ENCODE data around the gene C5orf63.
"Not testable (repeated sequence)": the region's sequence is repeated elsewhere in the genome, so short reads cannot be mapped to it uniquely, and the experiment has no call there.

The C5orf63 gene

DNA sequence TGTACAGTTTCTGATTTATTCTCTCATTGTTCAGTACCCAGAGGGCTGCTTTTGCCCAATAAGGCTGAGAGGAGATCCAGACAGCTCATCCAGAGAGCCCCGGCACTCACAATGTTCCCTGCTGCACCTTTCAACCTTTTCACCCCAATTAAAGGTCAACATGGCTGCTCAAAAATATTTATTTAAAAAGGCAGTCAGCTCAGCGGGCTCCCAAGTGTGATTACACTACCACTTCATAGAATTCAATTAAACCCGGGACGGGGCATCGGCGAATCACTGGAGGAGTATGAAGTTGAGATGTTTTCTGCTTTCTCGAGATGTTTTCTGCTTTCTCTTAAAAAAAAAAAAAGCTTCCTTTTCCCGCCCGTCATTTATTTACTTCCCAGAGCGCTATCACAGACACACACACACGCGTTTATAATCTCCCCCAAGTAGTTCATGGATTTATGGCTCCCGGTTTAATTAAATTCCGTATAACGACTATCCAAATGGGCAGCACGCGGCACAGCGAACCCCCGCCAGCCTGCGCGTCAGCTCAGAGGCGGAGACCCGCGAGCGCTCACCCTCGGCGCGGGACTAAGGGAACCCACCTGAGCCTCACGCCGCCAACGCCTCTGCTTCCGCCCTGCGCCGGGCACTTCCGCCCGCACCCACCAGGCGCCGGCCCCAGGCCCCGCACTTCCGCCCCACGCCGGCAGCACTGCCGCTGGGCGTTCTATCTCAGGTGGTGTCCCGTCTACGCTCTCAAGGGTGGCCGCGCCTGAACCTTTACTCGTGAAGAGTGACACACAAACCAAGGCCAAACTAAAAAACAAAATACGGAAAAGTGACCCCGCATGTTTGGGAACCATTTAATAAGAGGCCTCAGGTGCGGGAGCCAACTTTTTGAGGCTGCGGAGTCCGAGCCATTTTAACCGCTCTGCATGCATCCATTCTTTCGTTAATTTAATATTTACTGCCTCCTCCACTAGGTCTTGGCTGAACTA is at the start of gene C5orf63:
C5orf63 (minus strand) TSS at position 642 of the 986 bp plus-strand sequence. CDS start 14,507 bp downstream, outside the sequence.
- FAIRE-seq = peak; percentile 63

DNA sequence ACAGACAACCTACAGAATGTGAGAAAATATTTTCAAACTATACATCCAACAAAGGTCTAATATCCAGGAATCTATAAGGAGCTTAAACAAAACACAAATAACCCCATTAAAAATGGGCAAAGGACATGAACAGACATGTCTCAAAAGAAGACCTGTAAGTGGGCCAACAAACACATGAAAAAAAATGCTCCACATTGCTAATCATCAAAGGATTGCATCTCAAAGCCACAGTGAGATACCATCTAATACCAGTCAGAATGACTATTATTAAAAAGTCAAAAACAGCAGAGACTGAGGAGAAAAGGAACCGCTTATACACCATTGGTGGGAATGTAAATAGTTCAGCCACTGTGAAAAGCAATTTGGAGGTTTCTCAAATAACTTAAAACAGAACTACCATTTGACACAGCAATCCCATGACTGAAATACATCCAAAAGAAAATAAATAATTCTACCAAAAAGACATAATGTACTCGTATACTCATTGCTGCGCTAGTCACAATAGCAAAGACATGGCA is 39.1 kb upstream of the C5orf63 start:
- FAIRE-seq = no peak
- no peak for DNase-seq (ENCODE audit: insufficient read length, low spot score)

More for the DNA sequence above, at the start of gene C5orf63:
- peak; percentile 82 for DNase-seq (ENCODE audit: insufficient read length, low spot score)

DNA sequence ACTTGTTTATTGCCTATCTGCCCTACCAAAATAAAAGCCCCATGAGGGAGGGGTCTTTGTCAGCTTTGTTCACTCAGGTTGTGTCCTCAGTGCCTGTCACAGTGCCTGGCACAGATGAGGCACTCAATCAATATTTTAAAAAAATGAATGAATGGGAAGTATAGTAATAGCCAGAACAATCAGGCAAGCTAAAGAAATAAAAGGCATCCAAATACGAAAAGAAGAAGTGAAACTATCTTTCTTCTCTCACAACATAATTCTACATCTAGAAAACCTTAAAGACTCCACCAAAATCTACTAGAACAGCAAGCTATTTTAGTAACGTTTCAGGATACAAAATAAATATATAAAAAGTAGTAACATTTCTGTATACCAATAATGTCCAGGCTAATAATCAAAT is 37.8 kb upstream of the C5orf63 start:
- FAIRE-seq (peak; percentile 4), DNase-seq (ENCODE audit: insufficient read length, low spot score) (no peak)

DNA sequence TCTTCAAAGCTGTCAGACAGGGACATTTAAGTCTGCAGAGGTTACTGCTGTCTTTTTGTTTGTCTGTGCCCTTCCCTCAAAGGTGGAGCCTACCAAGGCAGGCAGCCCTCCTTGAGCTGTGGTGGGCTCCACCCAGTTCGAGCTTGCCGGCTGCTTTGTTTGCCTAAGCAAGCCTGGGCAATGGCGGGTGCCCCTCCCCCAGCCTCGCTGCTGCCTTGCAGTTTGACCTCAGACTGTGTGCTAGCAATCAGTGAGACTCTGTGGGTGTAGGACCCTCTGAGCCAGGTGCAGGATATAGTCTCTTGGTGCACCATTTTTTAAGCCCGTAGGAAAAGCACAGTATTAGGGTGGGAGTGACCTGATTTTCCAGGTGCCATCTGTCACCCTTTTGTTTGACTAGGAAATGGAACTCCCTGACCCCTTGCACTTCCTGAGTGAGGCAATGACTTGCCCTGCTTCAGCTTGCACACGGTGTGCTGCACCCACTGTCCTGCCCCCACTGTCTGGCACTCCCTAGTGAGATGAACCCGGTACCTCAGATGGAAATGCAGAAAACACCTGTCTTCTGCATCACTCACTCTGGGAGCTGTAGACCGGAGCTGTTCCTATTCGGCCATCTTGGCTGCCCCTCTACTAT is 35.4 kb upstream of the C5orf63 start:
- FAIRE-seq; DNase-seq (ENCODE audit: insufficient read length, low spot score): not testable (repeated sequence)

DNA sequence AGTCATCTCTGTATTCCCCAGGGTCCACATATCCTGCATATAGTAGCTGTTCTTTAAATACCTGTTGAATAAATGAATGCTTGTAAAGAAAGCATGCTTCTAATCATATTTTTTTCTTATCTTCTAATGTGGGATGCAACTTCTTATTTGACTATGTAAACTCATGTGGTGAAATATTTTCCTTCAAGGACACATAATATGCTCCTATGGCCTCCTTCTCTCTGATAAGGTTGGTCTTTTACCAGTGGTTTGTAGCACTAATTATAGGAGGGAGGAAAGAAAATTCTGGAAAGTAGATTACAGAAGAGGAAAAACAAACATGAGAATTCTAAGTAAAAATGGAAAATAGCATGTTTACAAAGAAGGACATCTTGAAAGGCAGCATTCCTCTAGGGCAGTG is 28.6 kb upstream of the C5orf63 start:
- FAIRE-seq (no peak), DNase-seq (ENCODE audit: insufficient read length, low spot score) (no peak)

DNA sequence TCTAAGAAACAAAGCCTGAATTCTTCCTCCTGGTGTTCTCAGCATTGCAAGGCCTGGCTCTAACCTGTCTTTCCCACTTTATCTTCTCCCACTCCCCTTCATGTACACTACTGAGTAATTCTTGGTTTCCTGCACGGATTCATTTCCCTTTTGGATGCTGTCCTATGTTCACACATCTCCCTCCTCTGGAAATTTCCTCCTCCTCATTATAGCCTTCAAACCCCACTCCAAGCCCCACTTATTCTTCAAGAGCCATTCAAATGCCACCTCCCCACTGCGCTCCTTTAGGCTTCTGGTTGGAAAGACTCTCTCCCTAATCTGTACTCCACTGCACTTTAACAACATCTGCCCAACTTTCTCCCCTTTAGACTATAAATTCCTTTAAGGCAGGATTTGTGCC is 28.2 kb upstream of the C5orf63 start:
- FAIRE-seq (no peak), DNase-seq (ENCODE audit: insufficient read length, low spot score) (no peak)

DNA sequence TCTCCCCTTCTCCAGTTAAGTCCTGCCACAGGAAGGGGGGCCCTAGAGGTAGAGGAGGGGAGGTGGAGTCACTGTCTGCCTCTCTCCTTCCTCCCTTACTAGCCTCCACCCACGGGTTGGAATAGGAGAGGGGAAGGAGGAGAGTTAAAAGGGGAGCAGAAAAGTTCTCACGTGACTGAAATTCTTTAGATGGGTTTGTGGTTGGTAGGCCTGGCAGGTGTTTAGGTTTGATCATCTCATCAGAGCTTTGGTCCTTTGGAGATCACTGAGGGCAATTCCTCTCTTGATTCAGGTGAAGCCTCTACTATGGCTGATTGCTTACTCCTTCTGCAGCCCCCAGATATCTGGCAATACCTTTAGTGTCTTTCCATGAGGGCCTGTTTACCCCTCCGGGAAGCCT is 24.9 kb upstream of the C5orf63 start:
- DNase-seq (ENCODE audit: insufficient read length, low spot score) (no peak), FAIRE-seq (no peak)

DNA sequence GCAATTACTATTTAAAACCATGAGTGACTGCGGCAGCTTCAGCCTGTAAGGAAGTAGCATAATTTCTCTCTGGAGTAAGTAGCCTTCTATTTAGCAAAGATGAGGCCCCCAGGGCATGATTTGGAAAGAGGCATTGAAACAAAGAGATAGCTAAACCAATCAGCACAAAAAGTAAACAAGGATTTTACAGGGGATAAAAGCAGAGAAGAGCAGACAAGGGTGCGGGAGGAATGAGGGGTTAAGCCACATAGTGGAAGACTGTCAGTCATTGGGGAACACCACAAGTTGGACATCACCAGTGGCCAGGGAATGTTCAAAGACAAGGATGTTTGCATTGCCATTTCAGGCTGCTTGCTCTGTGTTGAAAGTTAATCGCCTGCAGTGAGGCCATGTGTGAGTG is 24.0 kb upstream of the C5orf63 start:
- FAIRE-seq = no peak
- no peak for DNase-seq (ENCODE audit: insufficient read length, low spot score)

DNA sequence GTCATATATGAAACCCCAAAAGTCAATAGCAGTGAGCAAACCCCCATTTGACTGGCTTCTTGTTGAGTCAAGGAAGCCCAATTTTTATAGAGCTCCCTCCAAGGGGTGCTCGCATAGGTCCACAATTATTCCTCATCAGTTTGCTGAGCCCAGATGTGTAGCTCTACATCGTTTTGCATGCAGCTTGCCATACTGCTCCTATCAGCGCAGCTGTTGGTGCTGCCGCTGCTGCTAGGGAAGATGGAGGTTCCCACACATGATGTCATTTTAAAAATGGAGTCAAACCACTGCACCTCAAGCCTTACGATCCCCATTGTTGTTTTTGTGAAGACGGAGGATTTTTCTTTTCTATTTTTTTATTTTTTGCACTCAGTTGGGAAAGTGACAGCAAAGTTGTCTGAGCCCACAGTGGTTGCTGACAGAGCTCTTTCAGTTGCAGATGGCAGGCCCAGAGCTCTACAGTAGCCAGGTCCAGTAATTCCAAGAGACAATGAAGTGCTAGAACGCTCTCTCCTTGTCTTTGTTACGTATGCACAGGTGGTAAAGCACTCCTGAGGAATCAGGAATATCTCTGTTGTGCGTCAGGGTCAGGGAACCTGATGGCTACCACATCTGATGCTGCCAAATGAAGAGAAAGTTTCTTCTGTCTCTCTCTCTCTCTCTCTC is 23.2 kb upstream of the C5orf63 start:
- FAIRE-seq (no peak), DNase-seq (ENCODE audit: insufficient read length, low spot score) (no peak)

DNA sequence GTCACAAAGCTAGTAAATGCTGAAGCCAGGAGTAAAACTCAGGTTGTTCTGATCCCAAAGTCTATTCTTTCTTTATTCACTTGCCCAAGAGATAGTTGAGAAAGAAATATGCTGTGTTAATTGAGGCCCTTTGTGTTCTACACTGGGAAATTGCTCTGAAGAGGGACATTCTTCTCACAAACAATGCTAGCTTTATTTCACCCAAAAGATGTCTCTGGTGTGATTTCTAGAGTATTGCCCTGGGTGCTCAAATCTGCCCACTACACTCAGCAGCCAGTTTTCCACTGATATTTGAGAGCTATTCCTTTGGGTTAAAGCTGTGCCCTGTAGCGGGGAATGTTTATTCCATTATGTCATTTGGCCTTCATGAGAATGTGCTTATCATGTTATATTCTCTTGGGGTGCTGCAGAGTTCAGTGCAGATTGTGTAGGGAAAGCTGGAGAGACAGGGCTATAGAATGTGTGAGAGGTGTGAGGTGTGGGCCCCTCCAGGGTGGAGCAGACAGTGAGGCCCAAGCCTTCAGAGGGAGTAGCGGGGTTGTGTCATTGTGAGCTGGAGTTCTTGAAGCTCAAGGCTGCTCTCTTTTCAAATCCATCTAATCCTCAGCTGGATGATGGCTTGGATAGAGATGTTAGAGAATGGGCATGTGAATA is 21.0 kb upstream of the C5orf63 start:
- FAIRE-seq (no peak), DNase-seq (ENCODE audit: insufficient read length, low spot score) (no peak)

DNA sequence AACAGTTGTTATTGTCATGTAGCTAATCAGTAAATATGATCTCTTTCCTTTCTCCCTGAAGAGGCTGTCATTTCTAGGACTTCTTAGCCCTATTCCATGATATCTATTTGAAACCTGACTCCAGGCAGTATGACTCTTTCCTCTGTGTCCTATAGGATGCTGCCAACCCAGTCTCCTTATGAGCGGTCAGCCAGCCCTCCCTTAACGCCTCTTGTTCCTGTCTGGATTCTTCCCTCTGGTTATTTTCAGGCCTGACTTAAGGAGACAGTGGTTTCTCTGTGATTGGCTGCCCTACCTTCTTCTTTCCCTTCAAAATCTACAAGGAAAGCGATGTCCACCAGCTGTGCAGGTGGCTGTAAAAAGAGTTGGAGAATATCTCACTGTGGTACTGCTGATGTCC is 19.4 kb upstream of the C5orf63 start:
- no peak for FAIRE-seq
- DNase-seq (ENCODE audit: insufficient read length, low spot score) = no peak

DNA sequence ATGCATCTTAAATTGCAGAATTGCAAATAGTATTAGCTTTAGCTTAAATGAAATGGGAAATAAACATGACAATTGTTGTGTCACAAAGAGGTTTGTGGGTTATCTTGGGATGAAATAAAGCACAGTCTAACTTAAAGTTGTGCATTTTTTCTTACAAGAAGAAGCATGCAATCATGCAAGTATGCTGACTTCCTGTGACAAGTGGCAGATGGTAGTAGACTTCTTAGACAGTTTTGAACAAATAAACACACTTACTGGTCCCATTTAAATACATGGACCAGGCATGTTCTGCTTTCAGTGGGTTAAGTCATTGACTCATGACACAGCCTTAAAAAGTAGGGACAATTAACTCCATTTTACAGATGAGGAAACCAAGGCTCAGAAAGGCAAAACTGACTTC is 15.9 kb upstream of the C5orf63 start:
- DNase-seq (ENCODE audit: insufficient read length, low spot score) = no peak
- FAIRE-seq = no peak

DNA sequence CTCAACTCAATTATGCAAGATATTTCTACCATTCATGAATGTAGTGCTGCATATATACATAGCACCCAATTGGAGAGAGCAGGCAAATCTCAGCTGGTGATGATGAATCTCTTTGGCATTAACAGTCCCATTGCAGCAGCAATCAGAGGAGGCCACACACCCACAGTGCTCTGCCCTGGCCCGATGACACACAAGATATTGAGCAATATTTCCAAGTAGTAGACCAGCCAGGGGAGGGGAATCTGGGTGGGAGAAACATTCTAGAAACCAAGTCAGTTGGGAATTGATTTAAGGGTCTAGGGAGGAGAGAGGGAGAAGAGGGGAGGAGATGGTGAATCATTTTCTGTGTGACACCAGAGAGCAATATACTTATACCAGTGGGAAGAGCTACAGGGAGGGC is 14.9 kb upstream of the C5orf63 start:
- FAIRE-seq = no peak
- DNase-seq (ENCODE audit: insufficient read length, low spot score) = no peak

DNA sequence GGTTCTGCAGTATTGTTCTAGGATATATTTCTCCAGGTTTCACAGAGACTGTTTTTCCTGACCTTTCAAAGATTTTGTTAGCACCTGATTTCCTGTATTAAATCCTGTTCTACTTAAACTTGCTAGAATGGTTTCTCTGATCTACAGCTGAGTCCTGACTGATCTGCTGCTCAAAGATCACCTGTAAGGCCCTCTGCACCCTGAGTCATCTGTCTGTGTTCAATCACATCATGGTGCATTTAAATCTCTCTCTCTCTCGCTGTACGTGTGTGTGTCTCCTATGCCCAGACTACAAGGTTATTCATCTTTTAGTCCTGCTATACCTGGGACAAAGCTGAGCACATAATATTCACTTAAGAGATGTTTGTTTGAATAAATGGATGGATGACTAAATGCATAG is 13.3 kb upstream of the C5orf63 start:
- FAIRE-seq = no peak
- no peak for DNase-seq (ENCODE audit: insufficient read length, low spot score)

DNA sequence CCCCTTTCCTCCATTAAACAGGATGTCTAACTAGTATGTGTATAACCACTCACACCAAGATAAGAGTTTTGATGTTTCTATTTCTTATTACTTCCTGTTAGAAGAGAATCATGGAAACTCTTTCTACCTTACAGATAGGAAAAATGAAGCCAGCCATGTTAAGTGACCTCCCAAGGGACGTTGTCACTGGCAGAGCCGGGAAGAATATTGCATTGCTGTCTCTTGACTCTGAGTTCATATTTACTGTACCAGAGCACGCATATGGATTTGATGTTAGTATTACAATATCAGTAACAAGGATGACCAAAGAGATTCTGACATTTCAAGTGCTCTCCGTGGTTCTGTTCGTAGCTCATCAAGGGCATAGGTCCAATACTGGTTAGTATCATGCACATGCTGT is 12.5 kb upstream of the C5orf63 start:
- DNase-seq (ENCODE audit: insufficient read length, low spot score) (no peak), FAIRE-seq (no peak)

DNA sequence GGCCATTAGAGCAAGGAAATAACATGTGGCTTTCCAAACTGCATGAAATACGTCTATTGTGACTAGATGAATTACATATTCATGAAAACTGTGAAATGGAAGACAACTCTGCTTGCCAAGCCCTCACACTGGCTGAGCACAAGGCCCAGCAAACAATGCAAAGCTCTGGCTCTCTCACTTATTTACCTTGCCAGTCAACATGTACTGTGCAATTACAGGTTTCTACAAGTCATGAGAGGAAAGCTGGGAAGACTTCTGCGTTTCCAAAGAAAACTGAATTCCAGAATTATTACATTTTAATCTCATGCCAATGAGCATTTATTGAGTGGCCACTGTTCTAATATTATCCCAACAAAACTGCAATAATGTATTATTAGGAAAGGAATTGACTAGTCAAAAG is 12.1 kb upstream of the C5orf63 start:
- FAIRE-seq = no peak
- DNase-seq (ENCODE audit: insufficient read length, low spot score) = no peak

DNA sequence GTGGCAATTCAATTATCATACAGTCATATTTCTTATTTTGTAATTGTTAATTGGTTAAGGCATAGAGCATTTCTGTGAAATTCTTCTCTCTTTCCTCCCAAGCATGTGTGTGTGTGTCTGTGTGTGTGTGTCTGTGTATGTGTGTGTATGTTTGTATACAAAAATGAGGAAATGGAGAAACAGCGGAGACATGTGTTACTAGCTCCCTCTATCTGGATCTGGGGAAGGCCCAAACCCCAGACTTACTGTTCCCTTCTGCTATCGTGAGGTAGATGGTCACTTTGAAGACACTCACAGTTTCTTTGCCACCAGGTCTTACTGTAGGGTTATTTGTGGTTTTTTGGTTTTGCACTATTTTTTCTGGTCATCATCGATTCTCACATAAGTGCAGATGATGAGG is 11.4 kb upstream of the C5orf63 start:
- FAIRE-seq = no peak
- DNase-seq (ENCODE audit: insufficient read length, low spot score) = no peak

DNA sequence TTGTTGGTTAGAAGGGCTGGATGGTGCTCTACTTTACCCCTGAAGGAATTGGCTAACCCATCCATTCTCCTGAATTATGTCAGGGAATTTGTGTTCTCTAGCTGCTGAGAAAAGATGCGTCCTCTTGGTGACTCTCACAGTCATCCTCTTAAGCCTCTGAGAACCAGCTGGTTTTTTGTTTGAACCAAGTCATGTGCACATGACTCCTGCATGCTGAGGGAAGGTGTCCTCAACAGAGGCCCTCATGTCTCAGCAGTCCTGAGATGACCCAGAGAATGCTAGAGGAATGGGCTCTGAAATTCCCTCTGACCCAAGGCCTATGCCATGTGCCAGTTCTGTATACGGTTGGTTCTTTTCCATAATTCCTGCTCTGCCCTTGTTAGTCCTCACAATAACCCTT is 10.4 kb upstream of the C5orf63 start:
- DNase-seq (ENCODE audit: insufficient read length, low spot score) (no peak), FAIRE-seq (no peak)

DNA sequence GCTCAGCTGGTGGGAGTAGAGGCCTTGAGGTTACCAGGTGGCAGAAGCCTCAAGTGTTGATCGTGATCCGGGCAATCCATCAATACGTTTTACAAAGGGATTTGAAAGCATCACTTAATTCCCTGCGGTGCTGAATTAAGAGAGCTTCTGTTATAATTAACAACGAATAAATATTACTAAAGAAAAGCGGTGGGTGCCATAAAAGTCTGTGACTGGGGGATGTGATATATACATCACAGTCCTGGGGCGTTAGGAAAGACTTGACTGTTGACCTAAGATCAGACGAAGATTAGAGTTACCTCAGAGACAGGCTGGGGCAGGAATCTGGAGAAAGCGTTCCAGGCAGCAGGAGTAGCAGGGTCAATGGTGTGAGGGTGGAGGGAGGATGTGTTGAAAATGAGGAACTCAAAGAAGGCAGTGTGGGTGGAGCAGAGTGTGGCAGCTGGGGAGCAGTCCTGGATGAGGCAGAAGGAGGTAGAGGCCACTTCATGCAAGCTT is 6.7 kb upstream of the C5orf63 start:
- no peak for FAIRE-seq
- DNase-seq (ENCODE audit: insufficient read length, low spot score) = no peak

DNA sequence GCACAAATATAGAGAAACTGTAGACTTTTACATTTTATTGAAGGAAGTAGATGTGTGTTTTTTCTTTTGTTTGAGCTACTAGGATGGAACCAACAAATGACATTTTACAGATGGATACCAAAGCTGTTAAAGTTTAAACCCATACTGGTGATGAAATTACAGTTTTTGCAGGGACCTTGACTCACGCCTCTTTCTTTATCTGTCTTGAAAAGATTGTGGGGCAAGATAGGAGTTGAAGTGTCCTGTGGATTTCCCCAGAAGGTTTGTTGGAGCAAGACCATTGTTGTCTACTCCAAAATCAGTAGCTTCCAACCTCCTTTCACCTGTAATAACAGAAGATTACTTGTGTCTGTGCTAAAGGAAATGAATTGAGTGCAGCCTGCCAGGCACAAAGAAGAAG is 4.1 kb upstream of the C5orf63 start:
- FAIRE-seq (no peak), DNase-seq (ENCODE audit: insufficient read length, low spot score) (no peak)

Measured in GM19239 (cell line).